Heart right ventricle (tissue), 16 donors: ENCODE measurements around the gene ISCA1. TPM values are rescaled to one million over a fixed set of nuclear protein-coding genes. Genes with fewer than 3 reads are reported as not detected.

Experiments
- ATAC-seq, 8 donors: fragments of 200-7000 bp; cut with Tn5 transposase; one replicate each; pipeline ENCODE4 v1.9.1; 2020; ENCODE audit warnings: mild to moderate bottlenecking in 8 of 8, moderate library complexity in 8 of 8, moderate number of reproducible peaks in 1 of 8
- DNase-seq, 2 donors: peaks; one replicate each; pipeline ENCODE4 v3.0.0-alpha.2; 2020
- H3K27ac ChIP-seq, 10 donors: fragments of 200-600 bp; sonication (generic) in 2 of 10; one replicate each; pipeline versions ENCODE4 v1.5.0 to v1.8.0; 2020 to 2022; ENCODE audit warnings: mild to moderate bottlenecking in 3 of 10
- H3K27me3 ChIP-seq, 7 donors: fragments of 200-600 bp; one replicate each; pipeline ENCODE4 v1.8.0; 2021 to 2022; ENCODE audit warnings: mild to moderate bottlenecking in 2 of 7
- H3K36me3 ChIP-seq, 9 donors: fragments of 200-600 bp; sonication (generic) in 1 of 9; one replicate each; pipeline versions ENCODE4 v1.5.0 to v1.8.0; 2020 to 2022; ENCODE audit warnings: mild to moderate bottlenecking in 2 of 9
- H3K4me1 ChIP-seq, 9 donors: fragments of 200-600 bp; sonication (generic) in 1 of 9; one replicate each; pipeline versions ENCODE4 v1.5.0 to v1.8.0; 2020 to 2022; ENCODE audit warnings: mild to moderate bottlenecking in 4 of 9
- H3K4me3 ChIP-seq, 10 donors: fragments of 200-600 bp; sonication (generic) in 2 of 10; one replicate each; pipeline versions ENCODE4 v1.5.0 to v1.8.0; 2020 to 2022; ENCODE audit warnings: mild to moderate bottlenecking in 7 of 10, moderate library complexity in 2 of 10
- H3K9me3 ChIP-seq, 11 donors: fragments of 200-600 bp in 10 of 11; sonication (generic) in 2 of 11; one replicate each; pipeline versions ENCODE4 v1.5.0 to v1.8.0; 2013 to 2022; ENCODE audit warnings: mild to moderate bottlenecking in 2 of 11, control low read depth in 1 of 11, moderate library complexity in 1 of 11
- CTCF ChIP-seq, 9 donors: fragments of 200-600 bp; sonication (generic) in 2 of 9; IDR thresholded peaks; one replicate each; pipeline versions ENCODE4 v1.5.0 to v1.8.0; 2021 to 2022; ENCODE audit warnings: antibody characterized with exemption in 9 of 9, mild to moderate bottlenecking in 5 of 9, moderate library complexity in 1 of 9
- WGBS, 2 donors: extraction: QIAGEN DNeasy Blood & Tissue Kit; methylation state at CpG; one replicate each; pipeline ENCODE4 v1.1.7; 2013; ENCODE audit warnings: inconsistent platforms in 1 of 2; 5-methylcytosine and 5-hydroxymethylcytosine counted together
- intact Hi-C, 10 donors: fragments of 100-400 bp; cut with DNase I; formaldehyde crosslinking; loops; one replicate each; pipeline versions ENCODE4 v1.11.1 to v1.14.2; 2022
- polyA plus RNA-seq, 2 donors: library from polyadenylated mRNA; stranded (reverse); fragments of 200-250 nt; gene quantifications; one replicate each; pipeline ENCODE4 v1.2.3, GENCODE V29; 2013
- total RNA-seq, 10 donors: library from RNA; stranded (reverse); fragmentation: NEBNext Ultra II Directional in 3 of 10; extraction: Animal tissue kit (Norgen Biotek cat#: 25700) in 3 of 10; gene quantifications; one replicate each; pipeline versions ENCODE4 v1.2.1 to v1.2.4, GENCODE V29; 2021 to 2023
- donor health status: Arrhythmogenic right ventricular cardiomyopathy.
- donor health status: ischemic (EF 13 %, LVEDD 7.1; RV severe dilation, severe dysfunction).
- donor health status: healthy with polysubstance abuse.
- donor health status: DM: no; HTN: yes; CAD: no.
- donor health status: DM: no; HTN: no; CAD: no.
- donor health status: ischemic (EF 25% LVEDD 6.9; RV normal size, moderate dysfunction).
- donor health status: ischemic (EF 25% LVEDD 5.7; RV mildly dilated, moderate dysfunction).
- donor health status: healthy.
- donor health status: DM: yes; HTN: yes; CAD: no.
- donor health status: Ischemic cardiomyopathy.
- donor health status: ischemic (EF 35%, LVEDD 5.7; RV mildly dilated, moderate dysfunction).
- donor health status: nonischemic (EF 11% LVEDD 7.7; RV severe dilation, severe dysfunction).
- donor health status: DM: yes; HTN: yes; CAD: no.
- donor health status: PGD.
- donor health status: ischemic (EF 29% LVEDD 5.4; RV normal size, mild dysfunction).
- donor health status: nonischemic (EF 23%, LVEDD 6.1; RV moderate dilation, normal function).

ISCA1 gene
- total and polyA plus RNA-seq, 12 donors: 27.1 to 86.1 (median 70.3) TPM

DNA sequence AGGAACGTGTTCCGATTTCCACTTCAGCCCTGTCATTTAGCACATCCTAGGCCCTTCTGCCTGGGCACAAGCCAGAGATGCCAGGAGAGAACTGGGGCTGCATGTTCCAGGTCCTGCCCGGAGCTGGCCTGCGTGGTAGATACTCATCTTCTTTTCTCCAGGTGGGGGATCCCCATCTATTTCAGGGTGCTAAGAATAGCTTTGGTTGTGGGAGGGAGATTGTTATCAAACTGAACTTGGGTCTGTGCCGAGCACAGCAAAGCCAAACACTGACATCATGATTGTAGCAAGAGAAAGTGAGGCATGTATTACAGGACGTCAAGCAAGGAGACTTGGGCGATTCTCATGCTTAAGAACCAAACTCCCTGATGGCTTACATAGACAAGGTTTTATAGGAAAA, 41.1 kb downstream of the ISCA1 start:
- DNase-seq (no peak), ATAC-seq (peak in 1 of 8 donors; percentile 35)
- 50 to 66% methylated on average over 7 of the region's 7 CpGs for WGBS, 2 donors
- Histone ChIP-seq H3K27ac (peak overlapping the region in 1 of 10 donors; percentile 17), H3K4me3 (no peak overlapping the region), H3K36me3 (no peaks in the 10 kb centered on the region), H3K27me3 (no peaks in the 10 kb centered on the region), H3K9me3 (no peaks in the 10 kb centered on the region), H3K4me1 (peaks cover 0 to 17% (median 0%) of the 10 kb centered on the region in 9 donors)
- intact Hi-C loops: no loop called here
- TF ChIP-seq CTCF (IDR thresholded peaks at IDR 0.05): no peak

- H3K27ac ChIP-seq: no peak overlapping the region
- H3K27me3 ChIP-seq: no peaks in the 10 kb centered on the region
- H3K4me3 ChIP-seq: no peak overlapping the region
- no peaks in the 10 kb centered on the region for H3K9me3 ChIP-seq
- TF ChIP-seq CTCF (IDR thresholded peaks at IDR 0.05): peak in 4 of 9 donors; percentile 5 to 33 (median 20)
- no peak for DNase-seq
- 77 to 79% methylated on average over 10 of the region's 10 CpGs for whole genome bisulfite sequencing, 2 donors
- H3K36me3 ChIP-seq: no peaks in the 10 kb centered on the region
- intact Hi-C loops: no loop called here
- no peak for ATAC-seq
- peaks cover 0 to 17% (median 0%) of the 10 kb centered on the region in 9 donors for H3K4me1 ChIP-seq
These were observed 43.2 kb downstream of the ISCA1 start for GRCh38 chr9:86238861-86239770.

GRCh38 chr9:86230858-86231257, 51.5 kb downstream of the ISCA1 start:
- no peak overlapping the region for H3K27ac ChIP-seq
- no peaks in the 10 kb centered on the region for H3K4me1 ChIP-seq
- no peaks in the 10 kb centered on the region for H3K9me3 ChIP-seq
- no peak overlapping the region for H3K4me3 ChIP-seq
- WGBS, 2 donors: 73 to 77% methylated on average over 2 of the region's 2 CpGs
- DNase-seq: no peak
- TF ChIP-seq CTCF (IDR thresholded peaks at IDR 0.05): no peak
- ATAC-seq: no peak
- peaks cover 0 to 7% (median 0%) of the 10 kb centered on the region in 9 donors for H3K36me3 ChIP-seq
- H3K27me3 ChIP-seq: peaks cover 0 to 4% (median 0%) of the 10 kb centered on the region in 7 donors
- intact Hi-C loops: no loop called here

- peak in 3 of 8 donors; percentile 18 to 54 (median 38) for ATAC-seq
- intact Hi-C loops: no loop called here
- Histone ChIP-seq H3K27ac (no peak overlapping the region), H3K36me3 (peaks cover 0 to 2% (median 0%) of the 10 kb centered on the region in 9 donors), H3K4me3 (no peak overlapping the region), H3K27me3 (no peaks in the 10 kb centered on the region), H3K9me3 (no peaks in the 10 kb centered on the region), H3K4me1 (no peaks in the 10 kb centered on the region)
- no peak for DNase-seq
- no peak for TF ChIP-seq CTCF (IDR thresholded peaks at IDR 0.05)
- WGBS, 2 donors: 80 to 85% methylated on average over 4 of the region's 4 CpGs
These were observed 59.7 kb downstream of the ISCA1 start for GRCh38 chr9:86222667-86223066.
